ENCODE results near the gene BLCAP. TPM values are rescaled to one million over a fixed set of nuclear protein-coding genes. Genes with fewer than 3 reads are reported as not detected.
A peak's percentile ranks its signal among the peaks of the same experiment; 100 is the strongest.

The BLCAP gene
- total and polyA plus RNA-seq, 9 donors = 282 to 549 (median 481) TPM

DNA sequence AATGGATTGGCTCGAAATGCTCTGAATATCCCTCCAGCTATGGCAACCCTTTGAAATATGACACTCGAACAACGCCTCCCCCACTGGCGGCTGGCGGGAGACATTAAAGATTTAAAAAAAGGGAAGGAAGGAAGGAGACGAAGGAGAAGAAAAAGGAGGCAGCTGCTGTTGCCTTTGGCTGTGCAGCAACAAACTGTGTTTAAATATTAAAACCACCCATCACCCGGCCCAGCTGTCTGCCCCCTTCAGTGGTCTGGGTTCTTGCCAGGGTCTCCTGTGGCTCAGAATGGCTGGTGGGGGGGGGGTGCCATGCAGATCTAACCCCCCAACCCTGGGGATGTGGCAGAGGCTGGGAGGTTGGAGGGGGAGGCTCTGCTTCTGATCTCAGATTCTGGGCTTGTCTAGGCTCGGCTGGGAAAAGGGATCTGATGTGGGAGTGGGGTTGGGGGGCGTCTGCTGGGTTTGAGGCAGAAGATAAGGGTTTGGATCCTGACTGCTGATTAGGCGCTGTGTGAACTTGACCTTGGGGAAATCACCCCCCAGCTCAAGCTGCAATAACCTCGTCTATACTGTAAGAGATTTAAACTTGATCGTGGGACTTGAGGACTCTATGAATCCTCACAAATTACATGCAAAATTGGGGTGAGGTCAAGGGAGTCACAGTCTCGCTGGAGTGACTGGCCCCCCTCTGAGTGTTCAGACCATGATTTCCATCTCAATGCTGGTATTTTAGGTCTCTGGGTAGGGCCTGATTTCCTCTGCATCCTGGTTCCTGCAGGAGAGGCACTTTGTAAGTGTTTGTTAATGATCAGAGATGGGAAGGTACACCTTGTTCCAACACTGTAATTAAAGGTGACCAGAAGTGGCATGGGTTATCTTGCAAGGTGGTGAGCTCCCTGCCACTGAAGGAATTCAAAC, 40.3 kb upstream of the BLCAP start:
- H3K27me3 ChIP-seq (ENCODE audit: control insufficient read depth, insufficient read depth, low read length) = peaks cover 25% of the 10 kb centered on the region
- DNase-seq = peak; percentile 58

DNA sequence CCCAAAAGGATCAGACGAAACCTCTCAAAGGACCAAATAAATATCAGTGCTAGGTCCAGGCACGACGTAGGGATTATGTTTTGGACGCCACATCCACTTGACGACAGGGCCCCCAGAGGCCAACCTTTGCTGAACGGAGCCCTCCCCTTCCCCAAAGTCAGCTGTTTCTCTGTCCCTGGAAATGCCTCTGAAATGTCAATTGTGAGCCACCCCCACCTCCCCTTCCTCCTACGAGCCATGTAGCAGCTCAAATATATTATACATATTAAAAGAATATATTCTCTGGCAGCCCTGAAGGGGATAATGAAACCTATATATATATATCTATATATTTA, 39.6 kb upstream of the BLCAP start:
- H3K9me3 ChIP-seq (replicated peaks; ENCODE audit: control insufficient read depth, low read depth, low read length) = no peaks in the 10 kb centered on the region
- no peaks in the 10 kb centered on the region for H3K36me3 ChIP-seq (ENCODE audit: control insufficient read depth, insufficient read depth, low read length)
- H3K27me3 ChIP-seq (ENCODE audit: control insufficient read depth, insufficient read depth, low read length) = peaks cover 25% of the 10 kb centered on the region
- no peak overlapping the region for H3K4me3 ChIP-seq (ENCODE audit: low read length)
- 4% methylated on average over 5 of the region's 7 CpGs for WGBS (ENCODE audit: insufficient coverage)
- peaks cover 44% of the 10 kb centered on the region for H3K4me1 ChIP-seq (ENCODE audit: control insufficient read depth, insufficient read depth, low read length)
- peak overlapping the region; percentile 29 for H3K27ac ChIP-seq (ENCODE audit: low read length)
- peak; percentile 29 for DNase-seq

More for the DNA sequence above, 40.3 kb upstream of the BLCAP start:
- Histone ChIP-seq H3K36me3 (ENCODE audit: control insufficient read depth, insufficient read depth, low read length) (no peaks in the 10 kb centered on the region), H3K27ac (ENCODE audit: low read length) (peak overlapping the region; percentile 29), H3K9me3 (replicated peaks; ENCODE audit: control insufficient read depth, low read depth, low read length) (no peaks in the 10 kb centered on the region), H3K4me1 (ENCODE audit: control insufficient read depth, insufficient read depth, low read length) (peaks cover 44% of the 10 kb centered on the region), H3K4me3 (ENCODE audit: low read length) (no peak overlapping the region)
- 0% methylated on average over 2 of the region's 13 CpGs for WGBS (ENCODE audit: insufficient coverage)

DNA sequence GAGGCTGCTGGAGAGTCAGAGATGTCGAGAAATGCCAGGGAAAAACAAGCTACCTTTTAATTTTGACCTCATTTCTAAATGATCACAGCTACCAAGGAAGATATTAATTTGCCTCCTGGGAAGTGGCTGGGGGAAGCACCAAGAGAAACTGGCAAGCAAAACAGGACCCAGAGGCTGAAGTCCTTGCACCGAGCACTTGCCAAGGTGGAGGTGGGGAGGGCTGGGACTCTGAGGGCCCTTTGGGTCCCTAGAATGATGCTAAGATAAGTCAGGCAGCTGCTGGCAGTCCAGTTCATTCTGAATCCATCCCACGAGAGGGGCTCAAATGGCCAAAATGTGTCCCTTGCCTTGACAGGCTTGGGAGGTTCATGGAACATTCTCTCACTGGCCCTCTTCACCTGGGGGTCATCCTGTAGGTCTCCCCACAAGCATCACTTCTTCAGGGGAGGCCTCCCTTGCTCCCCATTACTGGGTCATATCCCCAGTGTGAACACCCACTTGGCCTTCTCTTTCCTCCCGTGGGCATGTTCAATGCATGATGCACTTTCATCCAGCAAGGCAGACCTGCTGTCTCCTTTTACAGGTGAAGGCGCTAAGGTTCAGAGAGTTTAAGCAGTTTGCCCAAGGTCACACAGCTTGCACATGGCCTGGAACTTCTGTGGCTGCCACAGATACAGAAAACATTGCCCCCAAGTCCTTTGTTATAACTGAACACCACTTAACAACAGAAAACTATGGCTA, 39.1 kb upstream of the BLCAP start:
- peaks cover 25% of the 10 kb centered on the region for H3K27me3 ChIP-seq (ENCODE audit: control insufficient read depth, insufficient read depth, low read length)
- no peaks in the 10 kb centered on the region for H3K9me3 ChIP-seq (replicated peaks; ENCODE audit: control insufficient read depth, low read depth, low read length)
- no peaks in the 10 kb centered on the region for H3K36me3 ChIP-seq (ENCODE audit: control insufficient read depth, insufficient read depth, low read length)
- DNase-seq = no peak
- peak overlapping the region; percentile 29 for H3K27ac ChIP-seq (ENCODE audit: low read length)
- 34% methylated on average over 4 of the region's 5 CpGs for WGBS (ENCODE audit: insufficient coverage)
- peaks cover 44% of the 10 kb centered on the region for H3K4me1 ChIP-seq (ENCODE audit: control insufficient read depth, insufficient read depth, low read length)
- no peak overlapping the region for H3K4me3 ChIP-seq (ENCODE audit: low read length)

DNA sequence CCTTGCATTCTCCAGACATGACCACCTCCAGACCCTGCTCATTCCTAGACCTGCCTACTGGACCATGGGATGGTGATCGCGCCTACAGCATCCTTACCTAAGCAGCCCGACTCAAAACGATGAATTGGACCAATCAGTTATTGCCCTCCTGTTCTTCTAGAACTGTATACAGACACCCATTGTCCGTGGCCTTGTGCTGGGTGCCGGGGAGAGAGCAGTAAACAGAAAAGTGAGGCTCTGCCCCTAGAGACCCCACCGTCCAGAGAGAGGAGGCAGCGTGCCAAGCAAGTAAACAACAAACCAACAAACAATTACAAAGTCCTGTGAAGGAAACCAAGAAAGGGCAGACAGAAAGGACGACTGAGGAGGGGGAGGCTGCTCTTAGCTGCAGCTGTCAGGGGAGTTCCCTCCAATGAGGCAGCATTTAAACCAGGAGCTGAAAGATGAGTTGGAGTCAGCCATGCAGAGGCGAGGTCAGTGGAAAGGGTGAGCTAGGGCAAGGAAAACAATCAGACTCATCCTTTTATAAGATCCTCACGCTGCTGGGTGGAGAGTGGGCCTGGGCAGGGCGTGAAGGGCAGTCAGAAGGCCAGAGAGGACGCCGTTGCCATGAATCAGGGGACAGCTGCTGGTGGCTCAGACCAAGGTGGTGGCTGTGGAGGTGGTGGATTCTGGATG, 37.6 kb upstream of the BLCAP start:
- no peak overlapping the region for H3K4me3 ChIP-seq (ENCODE audit: low read length)
- H3K4me1 ChIP-seq (ENCODE audit: control insufficient read depth, insufficient read depth, low read length) = peaks cover 44% of the 10 kb centered on the region
- peak; percentile 36 for DNase-seq
- H3K36me3 ChIP-seq (ENCODE audit: control insufficient read depth, insufficient read depth, low read length) = no peaks in the 10 kb centered on the region
- H3K27me3 ChIP-seq (ENCODE audit: control insufficient read depth, insufficient read depth, low read length) = peaks cover 21% of the 10 kb centered on the region
- 62% methylated on average over 9 of the region's 14 CpGs for WGBS (ENCODE audit: insufficient coverage)
- peak overlapping the region; percentile 47 for H3K27ac ChIP-seq (ENCODE audit: low read length)
- H3K9me3 ChIP-seq (replicated peaks; ENCODE audit: control insufficient read depth, low read depth, low read length) = no peaks in the 10 kb centered on the region

DNA sequence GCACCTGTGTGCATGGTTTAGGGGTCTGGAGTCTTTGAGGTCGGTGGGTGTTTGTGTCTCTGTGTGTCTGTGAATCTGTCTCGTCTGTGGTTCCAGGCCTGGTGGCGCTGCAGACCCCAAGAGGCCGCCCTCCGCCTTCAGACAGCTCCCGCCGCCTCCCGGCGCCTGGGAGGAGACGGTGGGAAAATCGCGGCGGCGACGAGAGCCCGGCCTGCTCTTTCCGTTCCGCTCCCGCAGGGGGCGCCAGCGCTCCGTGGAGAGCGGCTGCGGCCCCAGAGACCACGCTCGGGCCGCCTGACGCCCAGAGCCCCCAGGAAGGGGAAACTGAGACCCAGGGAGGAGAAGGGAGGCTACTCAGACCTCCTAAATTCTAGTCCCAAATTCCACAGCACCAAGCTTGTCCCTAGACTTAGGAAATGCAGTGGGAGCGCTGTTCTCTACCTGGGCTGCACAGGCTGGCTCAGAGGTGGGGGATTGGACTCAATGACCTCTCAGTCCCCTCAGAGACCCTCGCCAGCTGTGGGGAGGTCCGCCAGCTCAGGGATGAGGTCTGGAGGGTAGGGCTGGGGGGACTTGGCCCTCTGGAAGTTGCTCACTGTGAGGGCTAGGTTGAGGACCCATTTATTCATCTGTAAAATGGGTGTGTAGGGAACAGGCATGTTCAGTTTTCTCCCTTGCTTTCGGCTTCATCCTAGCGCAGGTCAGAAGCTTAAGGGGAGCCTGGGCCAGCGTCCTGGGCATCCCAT, 36.9 kb upstream of the BLCAP start:
- peak overlapping the region; percentile 47 for H3K27ac ChIP-seq (ENCODE audit: low read length)
- H3K9me3 ChIP-seq (replicated peaks; ENCODE audit: control insufficient read depth, low read depth, low read length) = no peaks in the 10 kb centered on the region
- peaks cover 21% of the 10 kb centered on the region for H3K27me3 ChIP-seq (ENCODE audit: control insufficient read depth, insufficient read depth, low read length)
- 8% methylated on average over 23 of the region's 34 CpGs for WGBS (ENCODE audit: insufficient coverage)
- no peaks in the 10 kb centered on the region for H3K36me3 ChIP-seq (ENCODE audit: control insufficient read depth, insufficient read depth, low read length)
- peaks cover 44% of the 10 kb centered on the region for H3K4me1 ChIP-seq (ENCODE audit: control insufficient read depth, insufficient read depth, low read length)
- H3K4me3 ChIP-seq (ENCODE audit: low read length) = no peak overlapping the region
- peak; percentile 39 for DNase-seq

DNA sequence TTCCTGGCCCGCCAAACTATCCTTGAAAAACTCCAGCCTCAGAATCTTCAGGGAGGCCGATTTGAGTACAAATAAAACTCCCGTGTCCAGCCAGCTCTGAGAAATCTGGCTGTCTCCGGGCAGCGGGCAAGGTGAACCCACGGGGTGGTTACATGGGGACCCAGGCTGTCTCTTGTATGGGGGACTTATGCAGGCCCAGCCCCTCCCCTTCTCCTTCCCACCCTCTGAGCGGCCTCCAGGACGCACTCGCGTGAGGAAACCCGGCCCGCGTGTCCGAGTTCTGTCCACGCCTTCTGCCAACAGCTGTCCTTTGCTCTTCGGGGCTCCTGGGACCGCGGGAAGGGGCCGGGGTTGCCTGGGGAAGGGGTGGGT, 36.3 kb upstream of the BLCAP start:
- Histone ChIP-seq H3K27me3 (ENCODE audit: control insufficient read depth, insufficient read depth, low read length) (peaks cover 21% of the 10 kb centered on the region), H3K9me3 (replicated peaks; ENCODE audit: control insufficient read depth, low read depth, low read length) (no peaks in the 10 kb centered on the region), H3K4me3 (ENCODE audit: low read length) (no peak overlapping the region), H3K36me3 (ENCODE audit: control insufficient read depth, insufficient read depth, low read length) (no peaks in the 10 kb centered on the region), H3K4me1 (ENCODE audit: control insufficient read depth, insufficient read depth, low read length) (peaks cover 44% of the 10 kb centered on the region), H3K27ac (ENCODE audit: low read length) (no peak overlapping the region)
- 30% methylated on average over 9 of the region's 19 CpGs for WGBS (ENCODE audit: insufficient coverage)
- DNase-seq = no peak

DNA sequence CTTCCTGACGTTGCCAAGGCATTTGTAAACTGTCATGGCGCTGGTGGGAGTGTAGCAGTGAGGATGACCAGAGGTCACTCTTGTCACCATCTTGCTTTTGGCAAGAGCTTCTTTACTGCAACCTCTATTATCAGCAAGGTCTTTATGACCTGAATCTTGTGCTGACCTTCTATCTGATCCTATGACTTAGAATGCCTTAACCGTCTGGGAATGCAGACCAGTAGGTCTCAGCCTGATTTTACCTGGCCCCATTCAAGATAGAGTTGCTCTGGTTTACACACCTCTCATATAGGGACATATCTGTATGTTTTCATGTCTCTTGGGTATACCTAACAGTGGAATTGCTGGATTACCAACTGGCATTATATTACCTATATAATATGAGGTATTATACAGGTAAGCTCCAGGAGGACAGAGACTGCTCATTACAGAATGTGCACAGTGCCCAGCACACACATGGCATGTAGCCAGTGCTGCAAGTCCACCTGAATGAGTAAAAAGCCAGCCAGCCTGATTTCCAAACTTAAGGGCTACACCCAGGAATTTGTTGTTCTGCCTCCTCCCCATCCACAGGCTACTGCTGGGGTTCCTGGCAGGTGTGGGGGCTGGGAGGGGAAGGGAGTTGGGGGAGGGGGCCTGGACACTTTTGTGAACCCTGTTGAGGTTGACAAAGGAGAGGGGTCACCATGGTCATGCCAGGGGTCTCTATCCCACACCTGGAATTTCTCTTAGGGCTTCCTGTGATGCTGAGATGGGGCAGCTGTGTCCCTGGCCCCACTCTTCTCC, 35.2 kb upstream of the BLCAP start:
- Histone ChIP-seq H3K36me3 (ENCODE audit: control insufficient read depth, insufficient read depth, low read length) (no peaks in the 10 kb centered on the region), H3K27ac (ENCODE audit: low read length) (no peak overlapping the region), H3K4me3 (ENCODE audit: low read length) (no peak overlapping the region), H3K4me1 (ENCODE audit: control insufficient read depth, insufficient read depth, low read length) (peaks cover 38% of the 10 kb centered on the region), H3K27me3 (ENCODE audit: control insufficient read depth, insufficient read depth, low read length) (peaks cover 23% of the 10 kb centered on the region), H3K9me3 (replicated peaks; ENCODE audit: control insufficient read depth, low read depth, low read length) (no peaks in the 10 kb centered on the region)
- no peak for DNase-seq
- 100% methylated on average over 1 of the region's 3 CpGs for WGBS (ENCODE audit: insufficient coverage)

DNA sequence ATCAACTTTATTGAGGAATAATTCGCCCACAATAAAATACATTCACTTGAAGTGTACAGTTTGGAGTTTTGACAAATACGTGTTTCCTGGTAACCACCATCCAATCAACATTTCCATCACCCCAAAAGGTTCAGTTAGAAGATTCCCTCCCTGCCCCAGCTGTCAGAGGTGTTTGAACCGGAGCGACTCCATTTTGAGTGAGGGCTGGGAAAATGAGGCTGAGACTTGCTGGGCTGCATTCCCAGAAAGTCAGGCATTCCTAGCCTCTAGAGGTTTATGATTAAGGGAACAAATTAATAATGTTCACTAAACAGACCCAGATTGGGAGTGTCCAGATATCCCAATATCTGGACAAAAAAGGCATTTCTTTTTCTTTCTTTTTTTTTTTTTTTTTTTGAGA, 33.0 kb upstream of the BLCAP start:
- H3K9me3 ChIP-seq (replicated peaks; ENCODE audit: control insufficient read depth, low read depth, low read length) = no peaks in the 10 kb centered on the region
- H3K27ac ChIP-seq (ENCODE audit: low read length) = no peak overlapping the region
- no peak for DNase-seq
- peaks cover 15% of the 10 kb centered on the region for H3K27me3 ChIP-seq (ENCODE audit: control insufficient read depth, insufficient read depth, low read length)
- no peaks in the 10 kb centered on the region for H3K36me3 ChIP-seq (ENCODE audit: control insufficient read depth, insufficient read depth, low read length)
- H3K4me1 ChIP-seq (ENCODE audit: control insufficient read depth, insufficient read depth, low read length) = peaks cover 16% of the 10 kb centered on the region
- WGBS (ENCODE audit: insufficient coverage) = no CpG with 5 or more reads among the region's 4 CpGs
- no peak overlapping the region for H3K4me3 ChIP-seq (ENCODE audit: low read length)

DNA sequence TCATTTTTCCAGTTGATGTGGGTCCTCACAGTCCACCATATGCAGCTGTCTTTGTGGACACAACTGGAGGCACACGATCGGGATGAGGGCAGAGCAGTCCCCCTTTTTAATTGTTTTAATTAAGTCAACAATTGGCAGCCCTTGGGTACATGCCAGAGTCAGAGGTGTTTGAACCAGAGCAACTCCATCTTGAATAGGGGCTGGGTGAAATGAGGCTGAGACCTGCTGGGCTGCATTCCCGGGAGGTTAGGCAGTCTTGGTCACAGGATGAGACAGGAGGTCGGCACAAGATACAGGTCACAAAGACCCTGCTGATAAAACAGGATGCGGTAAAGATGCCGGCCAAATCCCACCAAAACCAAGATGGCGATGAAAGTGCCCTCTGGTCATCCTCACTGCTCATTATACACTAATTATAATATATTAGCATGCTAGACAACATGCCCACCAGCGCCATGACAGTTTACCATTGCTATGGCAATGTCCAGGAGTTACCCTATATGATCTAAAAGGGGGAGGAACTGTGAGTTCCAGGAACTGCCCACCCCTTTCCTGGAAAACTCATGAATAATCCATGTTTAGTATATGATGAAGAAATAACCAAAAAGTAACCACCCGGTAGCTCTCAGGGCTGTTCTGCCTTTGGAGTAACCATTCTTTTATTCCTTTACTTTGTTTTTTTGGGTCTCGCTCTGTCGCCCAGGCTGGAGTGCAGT, 31.8 kb upstream of the BLCAP start:
- H3K9me3 ChIP-seq (replicated peaks; ENCODE audit: control insufficient read depth, low read depth, low read length) = no peaks in the 10 kb centered on the region
- H3K27me3 ChIP-seq (ENCODE audit: control insufficient read depth, insufficient read depth, low read length) = peaks cover 8% of the 10 kb centered on the region
- H3K27ac ChIP-seq (ENCODE audit: low read length) = no peak overlapping the region
- WGBS (ENCODE audit: insufficient coverage) = 92% methylated on average over 2 of the region's 11 CpGs
- H3K4me3 ChIP-seq (ENCODE audit: low read length) = no peak overlapping the region
- peaks cover 5% of the 10 kb centered on the region for H3K4me1 ChIP-seq (ENCODE audit: control insufficient read depth, insufficient read depth, low read length)
- no peaks in the 10 kb centered on the region for H3K36me3 ChIP-seq (ENCODE audit: control insufficient read depth, insufficient read depth, low read length)
- no peak for DNase-seq

Data from muscle of leg (tissue), 11 donors.